Activated naive CD4-positive, alpha-beta T cell treated with Interleukin-2 at 50 U/mL for 16 hours (primary cell): Measurements from ENCODE around the gene CD177.
"Not testable (repeated sequence)": the region's sequence is repeated elsewhere in the genome, so short reads cannot be mapped to it uniquely, and the experiment has no call there.

Experiments used
- DNase-seq: peaks from one replicate; pipeline ENCODE4 v3.0.0-alpha.2; 2020

Gene CD177

GRCh38 chr19:43332058-43332922 is 21.2 kb upstream of the CD177 start:
- DNase-seq, result no peak

DNA sequence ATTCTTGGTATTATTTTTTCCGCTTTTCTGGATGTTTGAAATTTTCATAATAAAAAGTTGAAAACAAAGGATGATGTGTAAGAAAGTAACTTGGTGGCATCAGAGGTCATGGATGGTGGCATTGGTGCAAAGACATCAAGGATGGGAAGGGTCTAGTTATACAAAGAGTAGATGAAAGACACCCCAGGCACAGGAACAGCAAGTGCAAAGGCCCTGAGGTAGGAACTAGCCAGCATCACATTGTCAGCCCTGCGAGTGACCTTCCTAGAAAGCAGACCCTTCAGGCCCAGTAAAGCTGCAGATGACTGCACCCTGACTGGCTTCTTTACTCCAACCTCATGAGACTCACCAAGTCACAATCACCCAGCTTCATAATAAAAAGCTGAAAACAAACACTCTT is 17.0 kb upstream of the CD177 start:
- DNase-seq, result not testable (repeated sequence)

DNA sequence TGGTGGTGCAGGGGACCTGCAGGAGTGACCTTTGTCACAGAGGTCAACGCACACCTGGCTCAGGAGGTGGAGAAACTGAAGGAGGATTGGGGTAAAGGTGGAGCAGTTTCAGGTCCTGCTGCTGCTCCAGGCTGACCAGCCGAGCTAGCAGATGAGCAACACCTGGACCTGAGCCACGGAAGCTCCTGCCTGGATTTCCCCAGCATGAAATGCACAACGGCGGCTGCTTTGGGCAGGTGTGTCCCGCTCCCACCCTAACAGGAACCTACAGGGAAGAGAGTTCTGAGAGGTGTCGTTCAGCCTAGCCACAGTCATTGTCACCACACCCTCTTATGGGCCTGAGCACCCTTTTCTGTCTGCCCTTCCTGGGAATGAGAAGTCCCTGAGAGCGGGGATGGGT is 15.7 kb upstream of the CD177 start:
- no peak for DNase-seq

- no peak for DNase-seq
Measured at GRCh38 chr19:43338530-43338929, 15.0 kb upstream of the CD177 start.

DNA sequence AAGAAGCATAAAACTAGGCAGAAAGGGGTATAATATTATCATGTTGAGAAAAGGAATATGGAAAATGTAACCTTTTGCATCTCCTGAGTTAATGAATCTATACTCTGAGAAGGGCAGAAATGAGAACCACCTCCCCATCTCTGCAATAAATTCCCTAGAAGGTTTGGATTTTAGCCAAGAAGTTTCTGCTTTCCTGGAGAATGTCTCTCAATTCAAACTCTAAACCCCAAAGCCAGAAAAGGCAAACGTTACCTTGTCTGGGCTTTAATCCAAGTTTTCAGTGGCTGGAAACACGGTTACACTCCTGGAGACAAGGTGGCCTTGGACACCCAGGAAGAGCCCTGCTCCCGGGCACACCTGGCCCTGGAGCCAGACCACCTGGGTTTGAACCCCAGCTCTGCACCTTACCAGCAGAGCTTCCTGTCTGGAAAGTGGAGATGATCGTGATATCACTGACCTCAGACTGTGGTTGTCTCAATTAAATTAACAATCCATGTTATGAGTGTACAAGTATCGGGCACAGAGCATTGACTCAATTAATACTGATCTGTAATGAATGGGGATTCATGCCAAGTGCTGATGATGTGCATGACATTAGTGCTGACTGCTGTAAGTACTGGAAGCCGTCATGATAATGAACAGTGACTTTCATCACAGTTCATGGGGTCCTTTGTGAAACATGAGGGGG is 14.1 kb upstream of the CD177 start:
- not testable (repeated sequence) for DNase-seq

GRCh38 chr19:43340101-43340500 is 13.4 kb upstream of the CD177 start:
- DNase-seq, result not testable (repeated sequence)

DNA sequence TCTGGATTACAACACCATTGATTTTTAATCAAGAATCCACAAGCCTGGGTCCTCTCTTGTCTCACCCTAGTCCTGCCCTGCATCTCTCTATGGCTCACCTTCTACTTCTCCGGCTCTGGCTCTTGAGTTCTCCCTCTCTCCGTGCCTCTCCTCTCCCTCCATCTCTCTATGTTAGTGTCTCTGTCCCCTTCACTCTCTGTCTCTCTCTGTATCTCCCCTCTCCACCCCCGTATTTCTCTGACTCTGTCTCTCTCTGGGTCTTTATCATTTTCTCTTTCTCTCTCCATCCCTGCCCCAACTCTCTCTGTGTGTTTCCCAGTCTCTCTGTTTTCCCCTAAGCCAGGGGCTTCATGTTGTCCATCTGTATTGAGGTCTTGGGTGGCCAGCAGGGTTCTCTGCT is 12.4 kb upstream of the CD177 start:
- DNase-seq, result not testable (repeated sequence)

DNA sequence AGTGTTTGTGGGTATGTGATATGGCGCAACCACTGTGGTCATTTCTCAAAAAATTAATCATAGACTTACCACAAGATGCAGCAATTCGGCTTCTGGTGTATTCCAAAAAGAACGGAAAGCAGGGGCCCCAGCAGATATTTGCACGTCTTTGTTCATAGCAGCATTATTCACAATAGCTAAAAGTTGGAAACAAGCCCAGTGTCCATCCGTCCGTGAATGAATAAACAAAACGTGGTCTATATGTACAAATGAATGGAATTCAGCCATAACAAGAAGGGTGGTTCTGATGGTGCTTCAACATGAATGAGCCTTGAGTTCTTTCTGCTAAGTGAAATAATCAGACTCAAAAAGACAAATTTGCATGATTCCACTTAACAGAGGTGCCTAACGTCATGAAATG is 11.4 kb upstream of the CD177 start:
- not testable (repeated sequence) for DNase-seq

GRCh38 chr19:43344347-43344925 is 9.1 kb upstream of the CD177 start:
- not testable (repeated sequence) for DNase-seq

DNA sequence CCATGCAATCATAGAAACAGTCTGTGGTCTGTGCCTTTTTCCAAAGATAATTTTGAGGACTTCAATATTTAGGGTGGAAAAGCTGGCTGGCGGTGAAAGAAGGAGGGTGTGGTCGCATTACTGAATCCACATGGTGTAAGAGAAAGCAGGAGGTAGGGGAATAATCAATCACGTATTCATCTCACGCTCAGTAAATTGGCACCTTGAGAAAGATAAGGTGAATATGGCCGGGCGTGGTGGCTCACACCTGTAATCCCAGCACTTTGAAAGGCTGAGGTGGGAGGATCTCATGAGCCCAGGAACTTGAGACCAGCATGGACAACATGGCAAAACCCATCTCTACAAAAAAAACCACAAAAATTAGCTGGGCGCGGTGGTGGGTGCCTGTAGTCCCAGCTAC is 3.7 kb upstream of the CD177 start:
- DNase-seq, result not testable (repeated sequence)

DNA sequence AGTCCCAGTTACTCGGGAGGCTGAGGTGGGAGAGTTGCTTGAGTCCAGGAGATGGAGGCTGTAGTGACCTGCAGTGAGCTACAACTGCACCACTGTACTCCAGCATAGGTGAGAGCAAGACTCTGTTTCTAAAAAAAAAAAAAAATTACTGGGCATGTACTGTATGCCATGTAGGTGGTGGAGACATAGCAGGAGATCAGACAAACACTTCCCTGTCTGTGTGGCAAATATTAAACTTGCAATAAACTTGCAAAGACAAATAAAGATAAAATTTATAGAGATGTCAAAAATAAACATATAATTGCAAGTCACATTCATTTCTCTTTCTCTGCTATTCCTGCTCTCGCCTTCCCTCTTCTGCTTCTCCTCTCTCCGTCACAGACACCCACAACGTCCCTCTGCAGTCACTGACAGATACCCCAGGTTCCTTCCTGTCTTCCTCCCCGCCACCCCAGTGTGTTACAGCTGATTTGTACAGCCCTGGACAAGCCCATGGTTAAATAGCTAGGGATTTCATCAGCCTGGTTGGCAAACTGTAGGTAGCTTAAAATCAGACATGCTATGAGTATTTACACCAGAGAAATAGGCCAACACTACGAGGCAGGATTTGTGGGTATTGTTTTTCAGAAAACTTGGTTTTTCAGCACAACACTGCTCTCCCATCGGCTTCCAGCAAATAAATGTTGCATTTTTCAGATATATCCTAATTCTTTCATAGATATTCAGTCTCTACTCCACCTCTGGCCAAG is 1.3 kb upstream of the CD177 start:
- no peak for DNase-seq

GRCh38 chr19:43354305-43354627 is 780 bp downstream of the CD177 start:
- no peak for DNase-seq

DNA sequence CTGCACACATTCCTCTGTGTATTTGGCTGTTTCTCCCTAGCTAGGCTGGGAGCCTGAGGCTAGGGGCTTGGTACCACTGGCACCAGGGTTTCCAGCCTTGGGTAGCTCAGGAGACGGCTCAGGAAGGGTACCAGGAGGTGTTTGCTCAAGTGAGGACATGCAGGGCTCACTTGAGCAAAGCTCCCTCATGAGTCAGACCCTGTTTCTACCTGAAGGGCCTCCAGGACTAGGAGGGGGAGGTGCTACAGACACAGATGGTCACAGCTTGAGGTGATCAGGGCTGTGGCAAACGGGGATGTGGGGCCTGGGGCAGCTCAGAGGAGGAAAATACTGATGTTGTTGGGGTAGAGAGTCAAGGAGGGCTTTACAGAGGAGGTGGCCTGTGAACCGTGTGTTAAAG is 3.3 kb downstream of the CD177 start:
- DNase-seq, result not testable (repeated sequence)

DNA sequence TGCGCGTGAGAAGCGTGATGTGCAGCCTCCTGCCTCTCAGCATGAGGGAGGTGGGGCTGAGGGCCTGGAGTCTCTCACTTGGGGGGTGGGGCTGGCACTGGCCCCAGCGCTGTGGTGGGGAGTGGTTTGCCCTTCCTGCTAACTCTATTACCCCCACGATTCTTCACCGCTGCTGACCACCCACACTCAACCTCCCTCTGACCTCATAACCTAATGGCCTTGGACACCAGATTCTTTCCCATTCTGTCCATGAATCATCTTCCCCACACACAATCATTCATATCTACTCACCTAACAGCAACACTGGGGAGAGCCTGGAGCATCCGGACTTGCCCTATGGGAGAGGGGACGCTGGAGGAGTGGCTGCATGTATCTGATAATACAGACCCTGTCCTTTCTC is 8.7 kb downstream of the CD177 start:
- DNase-seq, result no peak

DNA sequence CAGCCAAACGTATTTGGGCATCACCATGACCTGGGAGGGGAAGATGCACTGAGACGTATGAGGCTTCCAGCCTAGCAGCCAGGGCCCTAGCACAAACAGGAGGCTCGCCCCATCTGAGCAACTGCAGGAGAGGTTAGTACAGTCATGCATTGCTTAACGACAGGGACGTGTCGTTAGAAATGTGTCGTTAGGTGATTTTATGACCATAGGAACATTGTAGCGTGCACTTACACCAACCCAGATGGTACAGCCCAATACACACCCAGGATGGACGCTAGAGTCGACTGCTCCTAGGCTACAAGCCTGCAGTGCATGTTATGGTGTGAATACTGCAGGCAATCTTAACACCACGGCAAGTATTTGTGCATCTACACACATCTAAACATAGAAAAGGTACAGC is 9.3 kb downstream of the CD177 start:
- no peak for DNase-seq

DNA sequence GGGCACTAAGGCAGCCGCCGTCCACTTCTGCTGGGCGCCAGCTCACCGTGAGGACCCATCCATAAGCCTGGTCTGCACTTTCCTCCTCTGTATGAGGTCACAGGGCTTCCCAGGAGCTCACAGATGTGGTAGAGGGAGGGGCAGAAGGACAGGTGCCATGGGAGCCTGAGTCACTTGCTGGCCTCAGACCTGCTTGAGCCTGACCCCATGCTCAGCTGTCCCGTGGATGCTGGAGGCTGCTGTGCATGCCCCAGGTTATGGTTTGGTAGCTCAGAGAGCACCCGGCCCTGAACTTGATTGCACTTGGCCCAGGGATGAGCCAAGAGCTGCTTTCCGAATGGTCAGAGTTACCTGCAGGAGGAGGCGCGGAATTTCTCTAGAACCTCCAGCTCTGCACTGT is 12.2 kb downstream of the CD177 start:
- DNase-seq, result not testable (repeated sequence)

- no peak for DNase-seq
Measured at GRCh38 chr19:43367822-43368221, 14.3 kb downstream of the CD177 start.

DNA sequence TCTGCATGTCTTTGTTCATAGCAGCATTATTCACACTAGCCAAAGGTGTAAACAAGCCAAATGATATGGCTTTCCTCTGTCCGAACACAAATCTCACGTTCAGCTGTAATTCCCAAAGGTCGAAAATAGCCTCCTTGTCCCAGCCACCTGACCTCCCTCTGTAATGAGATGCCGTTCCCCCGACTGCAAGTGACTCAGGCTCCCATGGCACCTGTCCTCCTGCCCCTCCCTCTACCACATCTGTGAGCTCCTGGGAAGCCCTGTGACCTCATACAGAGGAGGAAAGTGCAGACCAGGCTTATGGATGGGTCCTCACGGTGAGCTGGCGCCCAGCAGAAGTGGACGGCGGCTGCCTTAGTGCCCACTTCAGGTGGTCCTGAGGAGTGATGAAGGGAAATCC is 15.4 kb downstream of the CD177 start:
- DNase-seq, result not testable (repeated sequence)

DNA sequence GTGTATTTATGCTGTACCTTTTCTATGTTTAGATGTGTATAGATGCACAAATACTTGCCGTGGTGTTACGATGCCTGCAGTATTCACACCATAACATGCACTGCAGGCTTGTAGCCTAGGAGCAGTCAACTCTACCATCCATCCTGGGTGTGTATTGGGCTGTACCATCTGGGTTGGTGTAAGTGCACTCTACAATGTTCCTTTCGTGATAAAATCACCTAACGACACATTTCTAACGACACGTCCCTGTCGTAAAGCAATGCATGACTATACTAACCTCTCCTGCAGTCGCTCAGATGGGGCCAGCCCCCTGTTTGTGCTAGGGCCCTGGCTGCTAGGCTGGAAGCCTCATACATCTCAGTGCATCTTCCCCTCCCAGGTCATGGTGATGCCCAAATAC is 18.4 kb downstream of the CD177 start:
- DNase-seq, result no peak

- DNase-seq, result no peak
Measured at GRCh38 chr19:43372462-43372861, 19.0 kb downstream of the CD177 start.

GRCh38 chr19:43377624-43378023 is 24.1 kb downstream of the CD177 start:
- DNase-seq, result not testable (repeated sequence)

DNA sequence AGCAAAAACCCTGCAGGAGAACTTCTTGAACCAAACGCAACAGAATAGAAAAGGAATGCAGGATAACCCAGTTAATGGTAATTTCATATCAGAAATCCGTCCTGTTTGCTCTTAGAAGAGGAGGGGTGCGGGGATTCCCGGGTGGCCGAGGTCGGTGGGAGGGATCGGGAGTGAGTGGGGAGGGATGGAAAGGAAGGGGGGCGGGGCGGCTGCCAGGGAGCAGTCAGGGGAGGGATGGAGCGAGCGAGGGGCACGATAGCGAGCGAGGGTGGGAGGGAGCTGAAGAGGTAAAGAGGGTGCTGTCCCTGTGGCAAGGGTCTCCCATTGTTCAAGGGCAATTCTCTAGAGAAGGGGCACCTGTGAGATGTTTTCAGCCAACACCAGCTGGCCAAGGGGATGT is 26.5 kb downstream of the CD177 start:
- no peak for DNase-seq

GRCh38 chr19:43380771-43381386 is 27.4 kb downstream of the CD177 start:
- DNase-seq, result no peak
